ENCODE measurements around the gene IGFBP7. TPM values are rescaled to one million over a fixed set of nuclear protein-coding genes. Genes with fewer than 3 reads are reported as not detected.

Gene IGFBP7
- total and polyA plus RNA-seq, 2 of the 8 experiments (the other 6 are each of a cell fraction or from before 2014, with no cell fraction given), result 0.17 to 0.48 TPM

GRCh38 chr4:57117491-57117890 is 7.3 kb upstream of the IGFBP7 start (continued):
- TF ChIP-seq, protein P1, sequence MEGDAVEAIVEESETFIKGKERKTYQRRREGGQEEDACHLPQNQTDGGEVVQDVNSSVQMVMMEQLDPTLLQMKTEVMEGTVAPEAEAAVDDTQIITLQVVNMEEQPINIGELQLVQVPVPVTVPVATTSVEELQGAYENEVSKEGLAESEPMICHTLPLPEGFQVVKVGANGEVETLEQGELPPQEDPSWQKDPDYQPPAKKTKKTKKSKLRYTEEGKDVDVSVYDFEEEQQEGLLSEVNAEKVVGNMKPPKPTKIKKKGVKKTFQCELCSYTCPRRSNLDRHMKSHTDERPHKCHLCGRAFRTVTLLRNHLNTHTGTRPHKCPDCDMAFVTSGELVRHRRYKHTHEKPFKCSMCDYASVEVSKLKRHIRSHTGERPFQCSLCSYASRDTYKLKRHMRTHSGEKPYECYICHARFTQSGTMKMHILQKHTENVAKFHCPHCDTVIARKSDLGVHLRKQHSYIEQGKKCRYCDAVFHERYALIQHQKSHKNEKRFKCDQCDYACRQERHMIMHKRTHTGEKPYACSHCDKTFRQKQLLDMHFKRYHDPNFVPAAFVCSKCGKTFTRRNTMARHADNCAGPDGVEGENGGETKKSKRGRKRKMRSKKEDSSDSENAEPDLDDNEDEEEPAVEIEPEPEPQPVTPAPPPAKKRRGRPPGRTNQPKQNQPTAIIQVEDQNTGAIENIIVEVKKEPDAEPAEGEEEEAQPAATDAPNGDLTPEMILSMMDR (IDR thresholded peaks at IDR 0.05; ENCODE audit: control extremely low read depth in 1 of 3, insufficient read depth in 1 of 3, low read depth in 1 of 3, low read length in 3 of 3), result no peak
- TF ChIP-seq E2F6 (IDR thresholded peaks at IDR 0.05) (no peak), CBX5 (IDR thresholded peaks at IDR 0.05; ENCODE audit: low read depth, low read length) (no peak)
